NCI-H748 (cell line): ENCODE data around the gene OBSCN.

Source experiments
- DNase-seq: peaks from one replicate; lab custom pipeline; 2025; ENCODE audit not compliant: unreplicated experiment; lab: John Stamatoyannopoulos, UW

OBSCN gene

DNA sequence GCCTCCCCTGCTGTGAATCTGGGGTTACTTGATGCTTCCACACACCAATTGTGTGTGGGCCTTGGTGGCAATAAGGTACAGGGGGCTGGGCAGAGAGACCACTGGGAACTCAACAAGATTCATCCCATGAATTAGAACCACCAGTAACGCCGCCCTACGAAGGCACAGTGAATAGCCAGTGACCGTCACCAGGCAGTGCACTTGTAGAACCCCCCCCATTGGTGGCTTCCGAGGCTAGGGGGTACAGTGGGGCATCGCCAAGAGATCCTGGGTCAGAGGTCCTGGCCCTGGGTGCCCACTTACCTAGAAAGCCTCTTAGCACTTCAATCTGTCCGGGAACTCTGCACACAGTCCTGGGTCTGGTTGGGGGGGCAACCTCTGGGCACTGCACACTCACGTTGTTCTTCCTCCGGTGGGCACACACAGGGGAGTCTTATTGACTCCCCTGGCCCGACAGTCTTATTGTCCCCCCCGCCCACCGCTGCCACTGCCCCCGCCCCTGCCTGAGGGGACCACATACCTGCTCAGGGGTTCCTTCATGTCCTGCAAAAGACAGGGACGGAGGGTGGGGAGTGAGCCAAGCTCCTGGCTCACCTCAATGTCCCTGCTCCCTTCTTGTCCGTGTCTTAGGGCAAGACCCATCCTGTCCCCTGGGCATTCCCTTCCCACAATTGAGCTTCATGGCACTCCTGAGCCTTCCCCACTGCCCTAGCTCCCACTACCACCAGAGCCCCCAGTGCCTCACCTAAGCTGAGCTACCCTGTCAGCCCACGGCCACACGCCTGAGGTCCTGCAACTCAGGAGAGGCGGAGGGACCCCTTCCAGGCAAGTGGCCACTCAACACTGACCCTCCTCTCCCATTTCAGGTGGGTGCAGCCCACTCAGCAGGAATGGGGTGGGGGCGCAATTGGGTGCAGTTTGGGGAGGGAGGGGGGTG is 201.3 kb downstream of the OBSCN start:
- no peak for DNase-seq

- no peak for DNase-seq
Measured at GRCh38 chr1:228410015-228410414, 202.2 kb downstream of the OBSCN start.

- DNase-seq, result no peak
Measured at GRCh38 chr1:228410671-228411070, 202.8 kb downstream of the OBSCN start.

DNA sequence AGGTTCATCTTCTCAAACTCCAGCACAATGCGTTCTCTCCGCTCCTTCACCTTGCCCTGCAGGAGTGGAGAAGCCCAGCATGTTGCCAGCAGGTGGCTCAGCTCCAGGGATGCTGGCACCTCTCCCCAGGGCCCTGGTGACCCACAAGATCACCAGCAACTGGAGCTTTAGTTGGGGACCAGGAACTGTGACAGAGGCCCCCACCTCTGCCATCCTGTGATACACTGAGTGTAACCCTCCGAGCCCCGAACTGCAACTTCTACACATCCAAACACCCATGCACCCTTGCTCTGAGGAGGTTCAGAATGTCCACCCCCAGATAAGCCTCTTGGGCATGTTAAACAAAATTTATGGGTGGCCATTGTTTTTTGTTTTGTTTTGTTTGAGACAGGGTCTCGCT is 203.3 kb downstream of the OBSCN start:
- DNase-seq, result no peak

DNA sequence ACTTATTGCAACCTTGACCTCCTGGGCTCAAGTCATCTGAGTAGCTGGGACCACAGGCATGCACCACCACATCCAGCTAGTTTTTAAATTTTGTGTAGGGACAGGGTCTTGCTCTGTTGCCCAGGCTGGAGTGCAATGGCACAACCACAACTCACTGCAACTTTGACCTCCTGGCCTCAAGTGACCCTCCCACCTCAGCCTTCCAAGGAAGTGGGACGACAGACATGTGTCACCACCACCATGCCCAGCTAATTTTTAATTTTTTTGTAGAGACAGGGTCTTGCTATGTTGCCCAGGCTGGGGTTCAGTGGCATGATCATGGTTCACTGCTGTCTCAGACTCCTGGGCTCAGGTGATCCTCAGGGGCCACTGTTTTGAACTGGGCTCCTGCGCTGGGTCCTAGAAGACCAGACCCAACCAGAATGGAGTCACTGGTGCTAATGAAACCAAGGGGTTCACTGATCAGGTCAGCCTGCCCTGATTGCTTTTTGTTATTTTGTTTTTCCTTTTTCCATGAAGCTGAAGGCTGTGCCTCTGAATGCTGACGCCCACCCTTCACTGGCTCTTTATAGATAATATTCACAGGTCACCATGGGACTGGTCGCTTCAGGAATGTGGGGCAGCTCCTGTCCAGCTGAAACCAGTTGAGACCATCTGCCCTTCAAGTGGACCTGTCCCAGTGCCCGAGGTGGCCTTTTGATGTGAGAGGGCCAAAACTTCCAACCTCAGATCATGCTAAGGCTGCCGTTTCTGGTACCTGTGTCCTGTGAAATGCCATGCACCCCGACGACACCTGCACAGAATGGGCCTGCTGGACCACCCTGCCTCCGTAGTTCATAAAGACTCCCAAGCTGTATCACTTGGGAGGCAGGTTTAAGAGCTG is 203.9 kb downstream of the OBSCN start:
- no peak for DNase-seq

DNA sequence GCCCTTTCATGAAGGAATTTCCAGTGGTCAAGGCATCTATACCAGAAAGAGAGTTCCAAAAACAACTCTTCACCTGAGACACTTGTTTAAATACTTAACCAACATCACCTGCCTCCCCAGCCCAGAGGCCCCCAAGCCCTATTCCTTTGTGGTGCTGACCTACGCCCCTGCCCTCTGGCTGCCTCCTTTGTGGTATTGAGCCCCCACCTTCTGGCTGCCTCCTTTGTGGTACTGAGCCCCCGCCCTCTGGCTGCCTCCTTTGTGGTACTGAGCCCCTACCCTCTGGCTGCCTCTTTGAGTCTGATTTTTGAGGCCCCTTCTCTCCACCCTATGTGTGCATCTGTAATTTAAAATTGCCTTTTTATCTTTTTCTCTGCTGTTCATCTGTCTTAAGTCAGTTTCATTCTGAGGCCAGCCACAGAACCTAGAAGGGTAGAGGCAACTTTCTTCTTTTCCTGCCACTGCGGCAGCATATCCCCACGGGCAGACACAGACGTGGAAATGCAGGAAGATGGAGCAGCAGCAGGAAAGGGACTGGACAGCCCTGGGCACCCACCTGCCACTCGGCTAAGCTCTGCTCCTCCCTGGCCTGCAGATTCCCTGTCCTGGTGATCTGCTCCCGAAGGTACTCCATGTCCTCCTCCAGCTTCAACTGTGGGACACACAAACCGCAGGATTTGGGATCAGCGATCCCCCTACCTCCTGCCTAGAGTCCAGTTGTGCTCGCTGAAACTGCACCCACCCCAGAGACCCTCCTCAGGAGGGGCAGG is 205.6 kb downstream of the OBSCN start:
- no peak for DNase-seq

- no peak for DNase-seq
Measured at GRCh38 chr1:228414511-228415211, 206.8 kb downstream of the OBSCN start.

DNA sequence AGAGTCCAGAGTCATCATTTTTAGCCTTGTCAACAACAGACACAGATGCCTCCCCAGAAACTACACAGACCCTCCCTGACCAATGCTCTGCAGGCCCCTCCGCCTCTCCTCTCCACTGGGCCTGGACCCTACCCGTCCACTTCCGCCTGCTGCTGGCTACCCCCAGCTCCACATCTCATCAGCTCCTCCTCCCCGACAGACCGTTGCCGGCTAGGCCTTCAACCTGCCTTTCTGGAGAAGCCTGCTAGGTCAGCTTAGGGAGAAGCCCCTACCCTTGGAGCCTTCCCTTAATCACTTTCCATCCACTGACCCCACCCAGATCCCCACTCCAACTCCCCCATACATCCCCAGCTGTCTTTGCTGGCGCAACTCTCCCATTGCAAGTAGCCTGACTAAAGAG is 207.4 kb downstream of the OBSCN start:
- no peak for DNase-seq

DNA sequence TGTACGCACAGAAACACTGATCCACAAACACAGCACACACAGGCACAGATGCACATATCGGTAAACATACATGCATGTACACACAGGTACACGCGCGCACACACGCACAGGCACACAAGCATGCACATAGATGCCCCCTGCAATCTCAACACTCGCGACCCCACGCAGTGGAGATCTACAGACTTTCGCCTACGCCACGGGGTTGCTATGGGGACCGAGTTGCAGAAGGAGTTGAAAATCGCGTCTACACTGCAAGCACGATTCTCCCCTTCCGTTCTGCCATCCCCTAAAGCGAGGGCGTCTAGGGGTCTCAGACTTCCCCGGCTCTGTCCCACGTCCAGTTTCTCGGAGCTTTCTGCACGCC is 208.0 kb downstream of the OBSCN start:
- DNase-seq, result peak; percentile 28

DNA sequence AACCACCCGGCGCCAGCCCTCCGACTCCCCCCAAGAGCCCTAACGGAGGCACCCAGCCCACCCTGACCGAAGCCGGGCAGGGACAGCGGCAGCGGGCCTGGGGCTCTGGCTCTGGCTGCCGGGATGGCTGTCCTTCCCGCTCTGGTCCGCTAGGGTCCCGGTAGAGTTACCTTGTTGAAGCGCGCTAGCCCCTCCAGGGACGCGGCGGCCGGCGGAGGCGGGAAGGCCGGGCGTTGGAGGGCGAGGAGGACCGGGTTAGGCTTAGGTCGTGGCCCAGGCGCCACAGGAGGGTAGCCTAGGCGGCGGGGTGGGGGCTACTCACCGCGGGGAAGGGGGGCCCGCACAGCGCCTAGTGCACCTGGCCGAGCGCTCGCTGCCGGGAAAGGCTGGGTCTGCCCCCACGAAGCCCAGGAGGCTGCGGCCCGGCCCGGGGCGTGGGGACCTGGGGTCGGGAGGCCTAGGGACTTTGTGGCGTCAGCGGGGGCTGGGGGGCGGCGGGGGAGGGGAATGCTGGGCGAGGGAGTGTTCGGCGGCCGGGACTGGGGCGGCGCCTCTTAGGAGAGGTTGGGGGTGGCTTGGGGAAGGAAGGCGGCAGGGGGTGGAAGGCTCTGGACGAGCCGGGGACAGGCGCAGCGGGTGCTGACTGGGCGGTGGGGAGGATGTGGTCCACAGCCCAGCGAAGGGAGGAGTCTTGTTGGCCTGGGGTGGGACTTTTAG is 208.5 kb downstream of the OBSCN start, which contains the start of gene TRIM17:
Gene TRIM17, minus strand, starts transcription at position 645 of the 717 bp plus-strand sequence. CDS start 1,789 bp downstream, outside the sequence.
- peak; percentile 55 for DNase-seq

DNA sequence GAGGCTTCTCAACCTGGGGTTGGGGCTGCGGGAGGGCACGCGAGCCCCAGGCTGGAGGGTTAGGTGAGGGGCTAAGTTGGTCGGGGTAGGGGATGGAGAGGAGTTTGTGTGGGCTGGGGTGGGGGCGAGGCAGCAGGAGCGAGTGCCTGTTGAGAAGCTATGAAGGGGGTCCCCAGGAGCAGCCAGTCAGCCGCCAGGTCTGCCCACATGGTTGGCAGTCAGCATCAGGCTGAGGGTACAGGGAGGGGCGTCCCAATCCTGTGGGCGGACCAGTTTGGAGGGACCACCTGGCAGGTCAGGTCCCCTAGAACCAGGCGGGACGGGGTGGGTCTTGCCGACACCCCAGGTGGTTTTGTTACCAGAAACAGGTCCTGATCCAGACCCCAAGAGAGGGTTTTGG is 209.2 kb downstream of the OBSCN start:
- no peak for DNase-seq

DNA sequence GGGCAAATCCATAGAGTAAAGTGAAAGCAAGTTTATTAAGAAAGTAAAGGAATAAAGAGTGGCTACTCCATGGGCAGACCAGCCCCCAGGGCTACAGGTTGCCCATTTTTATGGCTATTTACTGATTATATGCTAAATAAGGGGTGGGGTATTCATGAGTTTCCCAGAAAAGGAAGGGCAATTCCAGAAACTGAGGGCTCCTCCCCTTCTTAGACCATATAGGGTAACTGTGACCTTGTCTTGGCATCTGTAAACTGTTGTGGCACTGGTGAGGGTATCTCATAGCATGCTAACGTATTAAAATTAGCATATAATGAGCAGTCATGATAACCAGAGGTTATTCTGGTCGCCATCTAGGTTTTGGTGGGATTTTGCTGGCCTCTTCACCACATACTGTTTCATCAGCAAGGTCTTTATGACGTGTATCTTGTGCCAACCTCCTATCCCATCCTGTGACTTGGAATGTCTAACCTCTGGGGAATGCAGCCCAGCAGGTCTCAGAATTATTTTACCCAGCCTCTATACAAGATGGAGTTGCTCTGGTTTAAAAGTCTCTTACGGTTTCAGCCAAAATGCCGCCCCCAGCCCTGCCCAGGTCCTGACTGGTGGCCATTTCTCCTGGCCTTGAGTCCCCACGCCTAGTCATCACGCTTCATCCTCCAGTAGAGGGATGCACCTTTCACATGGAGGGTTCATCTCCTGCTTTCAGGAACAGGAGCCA is 209.8 kb downstream of the OBSCN start:
- no peak for DNase-seq

- no peak for DNase-seq
Measured at GRCh38 chr1:228420968-228421826, 213.4 kb downstream of the OBSCN start.

DNA sequence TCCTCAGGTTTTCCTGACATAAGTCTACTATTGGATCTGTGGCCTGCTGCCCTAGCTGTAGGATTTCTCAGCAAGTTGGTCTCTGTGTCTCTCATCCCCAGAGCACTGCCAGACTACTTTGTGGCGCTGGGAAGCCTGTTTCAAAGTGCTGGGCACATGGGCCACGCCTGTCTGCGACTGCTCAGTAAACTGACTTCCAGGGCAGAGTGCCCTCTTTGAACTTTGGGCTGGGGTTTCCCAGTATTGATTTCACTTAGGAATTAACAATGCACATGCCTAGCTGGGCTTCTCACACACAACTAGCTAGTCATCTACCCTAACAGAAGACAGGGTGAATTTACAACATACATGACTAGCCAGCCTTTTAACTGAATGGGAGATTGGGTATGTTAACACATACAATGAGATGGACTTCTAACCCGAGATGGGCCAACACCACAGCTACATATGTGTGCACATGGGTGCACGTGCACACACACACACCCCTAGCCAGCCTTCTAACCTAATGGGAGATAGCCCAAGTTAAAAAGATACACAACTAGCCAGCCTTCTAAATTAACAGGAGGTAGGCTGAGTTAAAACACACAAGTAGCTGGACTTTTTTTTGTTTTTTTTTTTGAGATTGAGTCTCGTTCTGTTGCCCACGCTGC is 215.7 kb downstream of the OBSCN start:
- DNase-seq, result no peak

DNA sequence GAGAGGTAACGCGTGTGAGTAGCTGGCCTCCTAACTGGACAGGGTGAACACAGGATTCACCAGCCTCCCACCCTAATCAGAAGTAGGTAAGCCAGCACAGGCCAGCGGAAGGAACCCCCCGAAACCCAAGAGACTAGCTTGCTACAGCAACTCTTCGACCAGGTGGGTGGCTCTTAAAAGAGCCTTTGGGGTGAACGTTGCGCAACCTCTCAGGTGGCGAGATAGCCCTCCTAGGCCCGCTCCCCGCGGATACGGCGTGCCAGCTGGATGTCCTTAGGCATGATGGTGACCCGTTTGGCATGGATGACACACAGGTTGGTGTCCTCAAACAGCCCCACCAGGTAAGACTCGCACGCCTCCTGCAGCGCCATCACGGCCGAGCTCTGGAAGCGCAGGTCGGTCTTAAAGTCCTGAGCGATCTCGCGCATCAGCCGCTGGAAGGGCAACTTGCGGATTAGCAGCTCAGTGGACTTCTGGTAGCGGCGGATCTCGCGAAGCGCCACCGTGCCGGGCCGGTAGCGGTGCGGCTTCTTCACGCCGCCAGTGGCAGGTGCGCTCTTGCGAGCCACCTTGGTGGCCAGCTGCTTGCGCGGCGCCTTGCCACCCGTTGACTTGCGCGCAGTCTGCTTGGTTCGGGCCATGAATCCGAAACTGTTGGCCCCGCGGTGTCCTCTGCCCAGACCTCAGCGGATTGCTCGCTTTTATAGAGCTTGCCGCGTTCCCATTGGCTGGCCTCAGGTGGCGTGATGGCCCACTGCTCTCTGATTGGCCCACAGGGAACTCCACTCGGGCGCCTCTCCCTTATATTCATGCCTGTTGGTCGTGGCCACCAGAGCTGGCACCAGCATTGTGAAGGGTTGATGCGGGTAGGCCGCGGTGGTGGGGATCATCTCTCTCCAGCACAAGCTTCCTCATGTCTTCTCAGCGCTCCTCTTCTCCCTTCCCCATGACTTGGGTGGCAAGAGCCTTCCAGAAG is 217.1 kb downstream of the OBSCN start:
- no peak for DNase-seq

DNA sequence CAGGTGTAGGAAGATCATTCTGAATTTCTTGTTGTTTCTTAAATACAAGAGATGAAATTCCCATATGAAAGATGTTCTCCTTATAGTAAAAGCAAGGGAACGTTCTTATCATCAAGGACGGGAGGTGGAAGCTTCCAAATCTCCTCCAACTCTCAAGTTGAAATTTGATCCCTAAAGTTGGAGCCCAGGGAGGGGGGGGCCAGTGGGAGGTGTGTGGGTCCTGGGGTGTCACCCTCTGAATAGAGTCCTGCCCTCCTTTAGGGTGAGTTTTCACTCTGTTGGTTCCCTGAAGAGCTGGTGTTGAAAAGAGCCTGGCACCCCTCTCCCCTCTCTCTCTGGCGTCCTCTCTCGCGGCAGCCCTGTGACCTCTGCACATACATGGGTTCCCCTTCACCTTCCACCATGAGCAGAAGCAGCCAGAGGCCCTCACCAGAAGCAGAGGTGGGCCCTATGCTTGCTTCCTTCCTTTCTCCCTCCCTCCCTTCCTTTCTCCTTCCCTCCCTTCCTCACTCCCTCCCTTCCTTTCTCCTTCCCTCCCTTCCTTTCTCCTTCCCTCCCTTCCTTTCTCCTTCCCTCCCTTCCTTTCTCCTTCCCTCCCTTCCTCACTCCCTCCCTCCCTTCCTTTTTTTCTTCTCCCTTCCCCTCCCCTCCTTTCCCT is 218.8 kb downstream of the OBSCN start:
- no peak for DNase-seq
